Uterus (tissue), 2 donors: Measurements from ENCODE around the gene SNCG.
A peak's percentile ranks its signal among the peaks of the same experiment; 100 is the strongest.

Experiments
- POLR2A ChIP-seq, 2 donors: fragments of 450-650 bp; IDR thresholded peaks; one replicate each; pipeline ENCODE4 v1.6.1; 2016; ENCODE audit warnings: antibody characterized with exemption in 2 of 2, mild to moderate bottlenecking in 1 of 2, moderate library complexity in 1 of 2
- TF ChIP-seq, protein P1 (sequence below), 4 experiments: fragments of 200-600 bp in 2 of 4; fragments of 450-650 bp in 2 of 4; sonication (generic) in 2 of 4; IDR thresholded peaks; one replicate each; pipeline ENCODE4 v1.5.1; 2016 to 2019; ENCODE audit warnings: antibody characterized with exemption in 4 of 4, mild to moderate bottlenecking in 2 of 4, moderate library complexity in 1 of 4

DNA sequence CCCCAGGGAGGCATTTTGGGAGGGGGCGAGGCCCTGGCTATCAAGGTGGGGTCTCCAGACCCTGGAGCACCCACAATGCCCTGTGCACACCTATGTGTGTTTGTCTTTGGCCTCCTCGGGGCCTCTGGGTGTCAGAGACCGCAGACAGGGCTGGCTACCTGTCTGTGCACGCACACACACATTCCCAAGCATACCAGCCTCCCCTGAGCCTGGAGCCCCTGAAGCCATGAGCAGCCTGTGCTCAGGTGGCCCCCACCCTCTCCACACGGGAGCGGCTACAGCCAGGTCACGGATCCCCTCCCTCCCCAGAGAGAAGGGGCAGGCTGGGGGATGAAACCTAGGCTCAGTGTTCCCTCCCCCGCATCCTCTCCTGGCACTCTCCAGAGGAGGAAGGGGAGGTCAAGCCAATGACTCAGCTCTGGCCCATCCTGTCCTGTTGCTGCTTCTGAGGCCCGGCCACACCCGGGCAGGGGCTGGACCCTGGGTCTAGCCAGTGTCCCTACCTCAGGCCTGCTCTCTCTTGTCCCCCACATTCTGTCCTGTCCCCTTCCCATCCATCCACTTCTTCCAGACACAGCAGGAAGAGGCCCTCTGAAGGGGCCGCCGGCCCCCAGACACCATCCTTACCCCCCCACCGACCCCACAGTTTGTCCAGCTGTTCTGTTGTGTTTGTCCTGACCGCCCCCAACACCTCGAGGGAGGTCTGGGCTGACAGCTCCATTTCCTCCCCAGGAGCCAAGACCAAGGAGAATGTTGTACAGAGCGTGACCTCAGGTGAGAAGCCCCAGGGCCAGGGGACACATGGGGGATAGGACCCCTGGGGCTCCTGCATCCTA is 720 bp downstream of the SNCG start:
- TF ChIP-seq, protein P1, sequence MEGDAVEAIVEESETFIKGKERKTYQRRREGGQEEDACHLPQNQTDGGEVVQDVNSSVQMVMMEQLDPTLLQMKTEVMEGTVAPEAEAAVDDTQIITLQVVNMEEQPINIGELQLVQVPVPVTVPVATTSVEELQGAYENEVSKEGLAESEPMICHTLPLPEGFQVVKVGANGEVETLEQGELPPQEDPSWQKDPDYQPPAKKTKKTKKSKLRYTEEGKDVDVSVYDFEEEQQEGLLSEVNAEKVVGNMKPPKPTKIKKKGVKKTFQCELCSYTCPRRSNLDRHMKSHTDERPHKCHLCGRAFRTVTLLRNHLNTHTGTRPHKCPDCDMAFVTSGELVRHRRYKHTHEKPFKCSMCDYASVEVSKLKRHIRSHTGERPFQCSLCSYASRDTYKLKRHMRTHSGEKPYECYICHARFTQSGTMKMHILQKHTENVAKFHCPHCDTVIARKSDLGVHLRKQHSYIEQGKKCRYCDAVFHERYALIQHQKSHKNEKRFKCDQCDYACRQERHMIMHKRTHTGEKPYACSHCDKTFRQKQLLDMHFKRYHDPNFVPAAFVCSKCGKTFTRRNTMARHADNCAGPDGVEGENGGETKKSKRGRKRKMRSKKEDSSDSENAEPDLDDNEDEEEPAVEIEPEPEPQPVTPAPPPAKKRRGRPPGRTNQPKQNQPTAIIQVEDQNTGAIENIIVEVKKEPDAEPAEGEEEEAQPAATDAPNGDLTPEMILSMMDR (IDR thresholded peaks at IDR 0.05), result no peak
- peak in 1 of 2 donors; percentile 14 for TF ChIP-seq POLR2A (IDR thresholded peaks at IDR 0.05)
